ENCODE data around the gene SYCE3.

- TF ChIP-seq CTCF (IDR thresholded peaks at IDR 0.05; ENCODE audit: low read length) (no peak), EZH2 (optimal IDR thresholded peaks at IDR 0.05; ENCODE audit: low read depth, low read length) (no peak)
Observed at GRCh38 chr22:50585238-50585637, 22.5 kb upstream of the SYCE3 start.

Measured in MM.1S (cell line).